ENCODE data around the gene NDUFB2. TPM values are rescaled to one million over a fixed set of nuclear protein-coding genes. Genes with fewer than 3 reads are reported as not detected.
"Not testable (repeated sequence)": the region's sequence is repeated elsewhere in the genome, so short reads cannot be mapped to it uniquely, and the experiment has no call there.

The NDUFB2 gene
- total RNA-seq, 1 donor from 2014 or later, result 99.5 TPM

GRCh38 chr7:140726281-140726680 lies 29.8 kb downstream of the NDUFB2 start:
- Histone ChIP-seq H3K36me3 (ENCODE audit: control insufficient read depth, insufficient read depth, low read length) (peaks cover 2% of the 10 kb centered on the region), H3K4me3 (ENCODE audit: low read depth, low read length) (no peak overlapping the region), H3K27me3 (ENCODE audit: control insufficient read depth, insufficient read depth, low read length) (no peaks in the 10 kb centered on the region)
- peak; percentile 18 for TF ChIP-seq CTCF (IDR thresholded peaks at IDR 0.05; ENCODE audit: insufficient read depth, low read length, severe bottlenecking)
- FAIRE-seq (no peak), DNase-seq (ENCODE audit: low read depth) (peak; percentile 8)

GRCh38 chr7:140732416-140732815 lies 35.9 kb downstream of the NDUFB2 start:
- no peaks in the 10 kb centered on the region for H3K27me3 ChIP-seq (ENCODE audit: control insufficient read depth, insufficient read depth, low read length)
- H3K4me3 ChIP-seq (ENCODE audit: low read depth, low read length), result no peak overlapping the region
- TF ChIP-seq CTCF (IDR thresholded peaks at IDR 0.05; ENCODE audit: insufficient read depth, low read length, severe bottlenecking), result no peak
- FAIRE-seq (no peak), DNase-seq (ENCODE audit: low read depth) (no peak)
- no peaks in the 10 kb centered on the region for H3K36me3 ChIP-seq (ENCODE audit: control insufficient read depth, insufficient read depth, low read length)

- Histone ChIP-seq H3K27me3 (ENCODE audit: control insufficient read depth, insufficient read depth, low read length) (no peaks in the 10 kb centered on the region), H3K4me3 (ENCODE audit: low read depth, low read length) (no peak overlapping the region), H3K36me3 (ENCODE audit: control insufficient read depth, insufficient read depth, low read length) (no peaks in the 10 kb centered on the region)
- DNase-seq (ENCODE audit: low read depth), result no peak
- no peak for TF ChIP-seq CTCF (IDR thresholded peaks at IDR 0.05; ENCODE audit: insufficient read depth, low read length, severe bottlenecking)
- FAIRE-seq, result no peak
These were observed 37.6 kb downstream of the NDUFB2 start for GRCh38 chr7:140734096-140734495.

- Histone ChIP-seq H3K27me3 (ENCODE audit: control insufficient read depth, insufficient read depth, low read length) (no peaks in the 10 kb centered on the region), H3K36me3 (ENCODE audit: control insufficient read depth, insufficient read depth, low read length) (no peaks in the 10 kb centered on the region), H3K4me3 (ENCODE audit: low read depth, low read length) (no peak overlapping the region)
- no peak for DNase-seq (ENCODE audit: low read depth)
- TF ChIP-seq CTCF (IDR thresholded peaks at IDR 0.05; ENCODE audit: insufficient read depth, low read length, severe bottlenecking), result no peak
- FAIRE-seq, result no peak
These were observed 38.2 kb downstream of the NDUFB2 start for GRCh38 chr7:140734729-140735128.

GRCh38 chr7:140738280-140738679 lies 41.8 kb downstream of the NDUFB2 start:
- FAIRE-seq, result no peak

GRCh38 chr7:140743255-140743654 lies 46.7 kb downstream of the NDUFB2 start:
- FAIRE-seq; DNase-seq (ENCODE audit: low read depth); H3K36me3 ChIP-seq (ENCODE audit: control insufficient read depth, insufficient read depth, low read length): not testable (repeated sequence)

More at GRCh38 chr7:140738280-140738679, 41.8 kb downstream of the NDUFB2 start:
- no peak for TF ChIP-seq CTCF (IDR thresholded peaks at IDR 0.05; ENCODE audit: insufficient read depth, low read length, severe bottlenecking)
- H3K27me3 ChIP-seq (ENCODE audit: control insufficient read depth, insufficient read depth, low read length), result no peaks in the 10 kb centered on the region
- no peaks in the 10 kb centered on the region for H3K36me3 ChIP-seq (ENCODE audit: control insufficient read depth, insufficient read depth, low read length)
- no peak for DNase-seq (ENCODE audit: low read depth)
- no peak overlapping the region for H3K4me3 ChIP-seq (ENCODE audit: low read depth, low read length)

More at GRCh38 chr7:140743255-140743654, 46.7 kb downstream of the NDUFB2 start:
- not testable (repeated sequence) for H3K4me3 ChIP-seq (ENCODE audit: low read depth, low read length); H3K27me3 ChIP-seq (ENCODE audit: control insufficient read depth, insufficient read depth, low read length)

All from bronchial epithelial cell (primary cell).